NCI-H82 treated with DMSO at 0.1 percent for 48 hours (cell line): ENCODE data around the gene CST5.
"Not testable (repeated sequence)": the region's sequence is repeated elsewhere in the genome, so short reads cannot be mapped to it uniquely, and the experiment has no call there.

Source experiments
- DNase-seq: peaks from one replicate; lab custom pipeline; 2025; ENCODE audit not compliant: unreplicated experiment; lab: John Stamatoyannopoulos, UW

Gene CST5

GRCh38 chr20:23856736-23857135, 22.8 kb downstream of the CST5 start:
- no peak for DNase-seq

- DNase-seq = no peak
These were observed 23.3 kb downstream of the CST5 start for GRCh38 chr20:23856226-23856625.

DNA sequence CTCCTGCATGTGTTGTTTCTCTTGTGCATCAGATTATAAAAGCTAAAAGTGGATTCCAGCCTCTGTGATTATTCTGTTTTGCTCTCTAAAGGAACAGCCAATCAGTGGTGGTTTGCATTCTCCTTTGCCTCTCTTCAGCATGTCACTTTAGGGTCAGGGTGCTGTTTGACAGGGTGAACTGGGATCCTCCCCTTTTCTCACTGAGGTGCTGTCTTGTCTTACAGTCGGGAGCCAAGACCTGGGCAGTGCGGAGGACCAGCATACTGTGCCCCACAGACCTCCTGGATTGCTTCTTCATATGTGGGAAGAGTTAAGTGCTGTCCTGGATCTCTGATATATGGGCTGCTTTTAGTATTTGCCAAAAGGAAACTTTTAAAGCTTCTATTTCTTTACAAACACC, 37.9 kb downstream of the CST5 start:
- no peak for DNase-seq

- DNase-seq = no peak
These were observed 43.8 kb downstream of the CST5 start for GRCh38 chr20:23835716-23836115.

DNA sequence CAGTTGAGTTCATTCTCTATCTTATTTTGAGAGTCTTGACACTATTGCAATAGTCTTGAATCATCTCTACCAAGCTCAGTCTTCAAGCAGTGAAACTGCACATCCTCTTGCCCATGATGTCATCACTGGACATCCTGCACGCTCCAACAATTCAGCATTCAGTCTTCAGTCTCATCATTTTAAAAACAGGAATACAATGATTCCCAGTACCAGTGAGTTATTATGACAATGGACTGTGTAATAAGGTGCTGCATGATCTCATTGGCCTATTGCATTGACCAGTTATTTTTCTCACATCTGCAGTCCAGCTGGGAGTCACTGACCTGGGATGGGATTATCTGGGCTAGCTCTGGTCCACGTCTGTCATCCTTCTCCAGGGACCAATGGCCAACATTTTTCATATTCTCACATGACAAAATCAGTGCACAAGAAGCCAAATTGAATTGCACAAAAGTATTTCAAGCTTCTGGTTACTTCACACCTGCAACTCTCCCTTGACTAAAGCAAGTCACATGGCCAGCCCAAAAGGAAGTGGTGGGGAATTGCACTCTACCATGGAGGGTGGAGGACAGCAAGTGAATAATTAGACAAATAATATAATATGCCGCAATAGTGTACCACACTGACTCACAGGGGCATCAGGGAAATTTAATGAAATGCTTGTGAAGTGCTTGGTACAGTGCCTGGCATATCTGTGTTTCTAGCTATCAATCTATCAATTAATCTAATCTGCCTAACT, 46.6 kb downstream of the CST5 start:
- DNase-seq = no peak

DNA sequence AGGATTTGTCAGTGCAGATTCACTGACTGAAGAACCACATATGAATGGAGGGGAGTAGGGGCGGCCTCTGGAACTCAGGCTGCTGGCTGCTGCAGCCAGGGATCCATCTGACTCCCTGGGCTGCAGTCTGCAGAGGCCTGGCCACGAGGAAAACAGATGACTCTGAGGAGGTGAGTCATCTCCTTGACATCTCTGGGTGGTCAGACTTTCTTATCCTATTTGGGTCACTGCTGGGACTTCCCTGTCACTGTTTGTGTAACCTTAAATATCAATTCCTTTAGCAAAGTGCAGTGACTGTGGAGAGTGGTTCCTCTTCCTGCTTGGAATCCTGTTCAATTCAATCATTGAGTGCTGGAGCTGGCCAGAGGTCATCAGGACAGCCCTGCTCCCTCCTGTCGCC, 47.6 kb downstream of the CST5 start:
- DNase-seq = not testable (repeated sequence)

- DNase-seq = no peak
These were observed 53.0 kb downstream of the CST5 start, which contains the start of gene CST2 for GRCh38 chr20:23826541-23827021. Gene CST2, minus strand, starts transcription at chr20:23826729. Its CDS starts 69 bp downstream, at chr20:23826660.
